H1 (cell line): ENCODE results near the gene LRPAP1. TPM values are rescaled to one million over a fixed set of nuclear protein-coding genes. Genes with fewer than 3 reads are reported as not detected.

Experiments used
- CTCF ChIA-PET: fragments of 300-600 bp; sonication (Branson Sonifier 250); formaldehyde crosslinking; loops from one replicate; lab custom pipeline; 2021; ENCODE audit not compliant: partially characterized antibody; lab: Charles Lee
- POLR2A ChIA-PET: fragments of 300-600 bp; sonication (Branson Sonifier 250); formaldehyde crosslinking; loops from one replicate; lab custom pipeline; 2021; ENCODE audit warnings: inconsistent platforms; ENCODE audit not compliant: partially characterized antibody; lab: Charles Lee
- DNase-seq, 2 experiments: peaks; one replicate each; pipeline versions ENCODE4 v3.0.0 to v3.0.0-alpha.2; 2010 to 2022; ENCODE audit warnings: low spot score in 2 of 2, low read depth in 1 of 2, mixed read lengths in 1 of 2
- FAIRE-seq: peaks from 2 replicates; lab custom pipeline; 2011; peaks lifted over from hg19 to GRCh38; lab: Jason Lieb, UNC
- H2AFZ ChIP-seq: 2 replicates; pipeline ENCODE4 v1.8.1; 2012; ENCODE audit warnings: low read length, inconsistent platforms
- H2AK5ac ChIP-seq: 2 replicates; pipeline ENCODE4 v1.6.1; 2013; ENCODE audit warnings: low read depth, low read length
- H2BK120ac ChIP-seq: replicated peaks from 2 replicates; pipeline ENCODE3; 2013; ENCODE audit warnings: low read depth, low read length, inconsistent platforms
- H2BK12ac ChIP-seq: 2 replicates; pipeline ENCODE4 v1.6.1; 2013; ENCODE audit warnings: low read depth, low read length
- H2BK15ac ChIP-seq: 2 replicates; pipeline ENCODE4 v1.6.1; 2013; ENCODE audit warnings: low read length
- H2BK20ac ChIP-seq: 2 replicates; pipeline ENCODE4 v1.6.1; 2013; ENCODE audit warnings: low read length
- H2BK5ac ChIP-seq: 2 replicates; pipeline ENCODE4 v1.6.1; 2013; ENCODE audit warnings: low read depth, low read length
- H3K14ac ChIP-seq: 2 replicates; pipeline ENCODE4 v1.6.1; 2013; ENCODE audit warnings: inconsistent platforms; ENCODE audit not compliant: insufficient read length
- H3K18ac ChIP-seq: 2 replicates; pipeline ENCODE4 v1.6.1; 2013; ENCODE audit warnings: low read length; ENCODE audit errors: extremely low read depth
- H3K23ac ChIP-seq: 2 replicates; pipeline ENCODE4 v1.6.1; 2013; ENCODE audit warnings: inconsistent platforms; ENCODE audit not compliant: insufficient read length
- H3K23me2 ChIP-seq: 2 replicates; pipeline ENCODE4 v1.6.1; 2013; ENCODE audit warnings: low read depth, low read length
- H3K27ac ChIP-seq: 2 replicates; pipeline ENCODE4 v1.6.1; 2011; ENCODE audit warnings: low read depth, low read length, inconsistent platforms
- H3K27me3 ChIP-seq, 4 experiments: replicated peaks in 1 of 4; 1 replicate in 1 of 4; 2 replicates in 3 of 4; pipeline versions ENCODE4 v1.6.1 to v1.8.1; 2011 to 2013; ENCODE audit warnings: low read length in 3 of 4, mild to moderate bottlenecking in 3 of 4, inconsistent platforms in 2 of 4, mixed read lengths in 2 of 4, moderate library complexity in 1 of 4; ENCODE audit not compliant: control insufficient read depth in 3 of 4, insufficient read depth in 3 of 4; ENCODE audit errors: extremely low read depth in 1 of 4
- H3K36me3 ChIP-seq, 4 experiments: 2 replicates each; pipeline versions ENCODE4 v1.6.1 to v1.8.1; 2011 to 2013; ENCODE audit warnings: mild to moderate bottlenecking in 4 of 4, low read length in 3 of 4, moderate library complexity in 2 of 4, control low read depth in 1 of 4, inconsistent platforms in 1 of 4; ENCODE audit not compliant: insufficient read depth in 4 of 4, control insufficient read depth in 2 of 4
- H3K4ac ChIP-seq: replicated peaks from 2 replicates; pipeline ENCODE3; 2013; ENCODE audit warnings: low read length, low read depth, mixed read lengths, inconsistent platforms; ENCODE audit not compliant: insufficient read length
- H3K4me1 ChIP-seq, 4 experiments: replicated peaks in 1 of 4; 1 replicate in 1 of 4; 2 replicates in 3 of 4; pipeline versions ENCODE4 v1.6.1 to v1.8.1; 2011 to 2013; ENCODE audit warnings: low read length in 3 of 4, inconsistent platforms in 2 of 4, mixed read lengths in 1 of 4; ENCODE audit not compliant: insufficient read depth in 4 of 4, control insufficient read depth in 3 of 4
- H3K4me2 ChIP-seq, 2 experiments: 2 replicates each; pipeline versions ENCODE4 v1.6.1 to v1.8.1; 2011 to 2013; ENCODE audit warnings: low read depth in 2 of 2, low read length in 2 of 2, control low read depth in 1 of 2, inconsistent platforms in 1 of 2, mild to moderate bottlenecking in 1 of 2; ENCODE audit not compliant: insufficient read depth in 1 of 2
- H3K4me3 ChIP-seq, 4 experiments: fragments of 200-600, 300-600 bp in 1 of 4; sonication (generic), shearing (Covaris generic), sonication (Bioruptor Twin) in 1 of 4; 2 replicates each; pipeline versions ENCODE4 v1.5.1 to v1.8.1; 2011 to 2016; ENCODE audit warnings: low read length in 4 of 4, low read depth in 3 of 4, control low read depth in 2 of 4, inconsistent platforms in 2 of 4, mild to moderate bottlenecking in 2 of 4, mixed read lengths in 1 of 4, moderate library complexity in 1 of 4; ENCODE audit not compliant: insufficient read depth in 2 of 4; ENCODE audit errors: extremely low read depth in 1 of 4
- H3K56ac ChIP-seq: replicated peaks from 2 replicates; pipeline ENCODE3; 2013; ENCODE audit warnings: low read depth, mild to moderate bottlenecking, mixed read lengths, low read length, inconsistent platforms; ENCODE audit not compliant: insufficient read length
- H3K79me1 ChIP-seq: 2 replicates; pipeline ENCODE4 v1.6.1; 2013; ENCODE audit warnings: low read depth, low read length, control low read depth
- H3K79me2 ChIP-seq, 2 experiments: 2 replicates each; pipeline versions ENCODE4 v1.6.1 to v1.8.1; 2012 to 2013; ENCODE audit warnings: low read length in 2 of 2, mild to moderate bottlenecking in 2 of 2, inconsistent platforms in 1 of 2; ENCODE audit not compliant: insufficient read depth in 2 of 2, control insufficient read depth in 1 of 2
- H3K9ac ChIP-seq, 4 experiments: replicated peaks in 1 of 4; 1 replicate in 1 of 4; 2 replicates in 3 of 4; pipeline versions ENCODE4 v1.6.1 to v1.8.1; 2011 to 2013; ENCODE audit warnings: low read depth in 3 of 4, low read length in 3 of 4, control low read depth in 2 of 4, mild to moderate bottlenecking in 2 of 4, moderate library complexity in 2 of 4, inconsistent platforms in 1 of 4; ENCODE audit errors: extremely low read depth in 1 of 4
- H3K9me3 ChIP-seq, 2 experiments: 2 replicates each; pipeline versions ENCODE4 v1.6.1 to v1.8.1; 2012 to 2013; ENCODE audit warnings: mild to moderate bottlenecking in 2 of 2, moderate library complexity in 2 of 2, control low read depth in 1 of 2, inconsistent platforms in 1 of 2, low read depth in 1 of 2, low read length in 1 of 2, mixed read lengths in 1 of 2; ENCODE audit not compliant: insufficient read depth in 2 of 2
- H4K20me1 ChIP-seq, 2 experiments: replicated peaks in 1 of 2; 2 replicates each; pipeline versions ENCODE3 to v1.8.1; 2011 to 2013; ENCODE audit warnings: inconsistent platforms in 2 of 2, low read length in 2 of 2, mild to moderate bottlenecking in 1 of 2; ENCODE audit not compliant: insufficient read depth in 2 of 2, control insufficient read depth in 1 of 2
- H4K5ac ChIP-seq: 2 replicates; pipeline ENCODE4 v1.6.1; 2013; ENCODE audit warnings: low read length, low read depth, mixed read lengths, inconsistent platforms; ENCODE audit not compliant: insufficient read length
- H4K8ac ChIP-seq: 2 replicates; pipeline ENCODE4 v1.8.0; 2013; ENCODE audit warnings: mild to moderate bottlenecking, moderate library complexity, low read length, inconsistent platforms; ENCODE audit not compliant: insufficient read depth; ENCODE audit errors: extremely low read depth
- H4K91ac ChIP-seq: replicated peaks from 2 replicates; pipeline ENCODE3; 2013; ENCODE audit warnings: low read length, mixed read lengths, inconsistent platforms; ENCODE audit not compliant: insufficient read length
- BCL11A ChIP-seq, 2 experiments: IDR thresholded peaks; one replicate each; pipeline ENCODE4 v1.6.1; 2011; ENCODE audit warnings: low read depth in 2 of 2, low read length in 2 of 2, mild to moderate bottlenecking in 2 of 2
- CBX5 ChIP-seq: fragments of 300-800, 300-1000 bp; sonication (generic); IDR thresholded peaks from 2 replicates; pipeline ENCODE4 v1.7.1; 2016; ENCODE audit warnings: antibody characterized with exemption, low read length, low read depth
- CTBP2 ChIP-seq: IDR thresholded peaks from 2 replicates; pipeline ENCODE4 v1.7.0; 2011; ENCODE audit warnings: borderline replicate concordance, mild to moderate bottlenecking, moderate library complexity, mixed read lengths, low read length; ENCODE audit not compliant: insufficient read depth, insufficient read length
- GABPA ChIP-seq: IDR thresholded peaks from 2 replicates; pipeline ENCODE4 v1.6.1; 2011; ENCODE audit warnings: mild to moderate bottlenecking, low read length, moderate library complexity, borderline replicate concordance; ENCODE audit not compliant: insufficient read depth
- JUND ChIP-seq: IDR thresholded peaks from 2 replicates; pipeline ENCODE4 v1.6.1; 2011; ENCODE audit warnings: mild to moderate bottlenecking, improper control_type of control experiment, low read length
- KDM4A ChIP-seq: IDR thresholded peaks from one replicate; pipeline ENCODE4 v1.7.1; 2012; ENCODE audit warnings: low read depth, mild to moderate bottlenecking, moderate library complexity, low read length, inconsistent platforms; ENCODE audit not compliant: severe bottlenecking
- TAF1 ChIP-seq: IDR thresholded peaks from 2 replicates; pipeline ENCODE4 v1.6.1; 2011; ENCODE audit warnings: mild to moderate bottlenecking, low read depth, low read length
- TCF12 ChIP-seq: IDR thresholded peaks from 2 replicates; pipeline ENCODE4 v1.6.1; 2011; ENCODE audit warnings: low read depth, mild to moderate bottlenecking, low read length
- WGBS, 2 experiments: shearing (Covaris generic) in 1 of 2; methylation state at CpG; one replicate each; pipeline versions ENCODE4 v1.1.6 to v1.1.7; 2013 to 2015; ENCODE audit warnings: low lambda C conversion rate in 2 of 2, mixed read lengths in 2 of 2, inconsistent platforms in 1 of 2, low coverage in 1 of 2, missing lambda C conversion rate in 1 of 2; ENCODE audit not compliant: insufficient replicate concordance in 2 of 2, insufficient coverage in 1 of 2, insufficient read length in 1 of 2; ENCODE audit errors: extremely low coverage in 1 of 2, missing lambda C conversion rate in 1 of 2; 5-methylcytosine and 5-hydroxymethylcytosine counted together
- polyA plus RNA-seq, 7 experiments: library from polyadenylated mRNA; depleted of rRNA in 3 of 7; stranded (reverse) in 5 of 7; unstranded in 2 of 7; fragments of >200 nt in 5 of 7; fragments of 200-250 nt in 2 of 7; gene quantifications; 1 replicate in 5 of 7; 2 replicates in 1 of 7; 4 replicates in 1 of 7; pipeline versions ENCODE4 v1.2.1 to v1.2.3, GENCODE V29; 2011 to 2013; ENCODE audit warnings: missing spikeins in 2 of 7, mixed read lengths in 2 of 7
- total RNA-seq: library from RNA; stranded (reverse); fragmentation: NEBNext Ultra II Directional; extraction: Animal tissue kit (Norgen Biotek cat#: 25700); gene quantifications from 2 replicates; pipeline ENCODE4 v1.2.1, GENCODE V29; 2021

Gene LRPAP1
- total and polyA plus RNA-seq, 2 of the 8 experiments (the other 6 are each of a cell fraction or from before 2014, with no cell fraction given): 31.1 to 101 TPM

DNA sequence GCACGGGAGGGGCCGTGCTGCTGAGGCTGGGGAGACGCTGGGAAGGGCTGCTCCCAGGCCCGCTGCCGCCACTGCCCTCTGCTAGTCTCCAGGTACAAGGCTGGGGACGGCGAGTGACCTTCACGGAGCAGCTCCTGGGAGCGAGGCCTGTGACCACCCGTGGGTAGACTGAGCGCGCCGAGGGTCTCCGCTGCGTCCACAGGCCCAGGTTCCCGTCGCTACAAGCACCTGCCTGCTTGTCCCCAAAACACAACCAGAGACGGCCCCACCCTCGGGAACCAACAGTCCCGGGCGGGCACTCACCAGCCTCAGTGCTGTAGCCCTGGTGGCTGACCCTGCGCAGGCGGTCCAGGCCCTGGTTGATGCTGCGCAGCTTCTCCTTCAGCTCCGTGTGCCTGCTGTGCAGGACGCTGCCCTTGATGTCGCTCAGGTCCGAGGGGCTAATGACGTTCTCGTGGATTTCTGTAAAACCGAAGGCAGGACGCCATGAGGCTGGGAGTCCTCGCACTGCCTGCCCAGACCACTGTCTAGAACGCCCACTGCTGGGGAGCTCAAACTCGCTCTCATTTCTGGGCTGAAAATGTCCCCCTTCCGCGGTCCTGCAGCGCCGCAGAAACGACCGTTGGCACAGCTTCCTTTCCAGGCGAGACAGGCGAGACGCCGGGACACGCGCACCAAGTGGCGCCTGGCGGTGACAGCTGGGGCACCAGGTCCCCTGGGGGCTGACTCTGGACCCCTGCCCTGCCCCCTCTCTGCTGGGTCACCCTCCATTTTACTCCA is 14.3 kb downstream of the LRPAP1 start:
- Histone ChIP-seq H2AK5ac (no peak overlapping the region), H2BK120ac (no peak overlapping the region), H2BK12ac (no peak overlapping the region), H3K4me1 (0 out of 7 replicates have a peak, but pooled peaks cover 0 to 2% (median under 1%) of the 10 kb centered on the region in 4 experiments), H3K4me3 (no peak overlapping the region), H2AFZ (no peak overlapping the region), H4K20me1 (peaks cover 3 to 33% of the 10 kb centered on the region in 2 experiments), H3K27me3 (no peaks in the 10 kb centered on the region), H4K5ac (no peak overlapping the region), H3K18ac (no peak overlapping the region), H3K9ac (no peak overlapping the region), H3K79me1 (no peaks in the 10 kb centered on the region), H3K23ac (no peak overlapping the region), H2BK20ac (no peak overlapping the region), H4K8ac (no peak overlapping the region), H3K27ac (no peak overlapping the region), H3K23me2 (no peaks in the 10 kb centered on the region), H3K4ac (no peak overlapping the region), H3K14ac (no peak overlapping the region), H3K9me3 (no peaks in the 10 kb centered on the region), H3K36me3 (peaks cover 15 to 66% (median 40%) of the 10 kb centered on the region in 4 experiments; a peak in 7 of 8 replicates), H2BK5ac (no peak overlapping the region), H2BK15ac (no peak overlapping the region), H3K4me2 (no peak overlapping the region), H3K56ac (no peak overlapping the region), H3K79me2 (no peaks in the 10 kb centered on the region), H4K91ac (no peak overlapping the region)
- CTCF ChIA-PET: interaction anchor here (0.9 to 1.3 kb wide), 5 partner anchors 33 to 265 kb away, joined by 3 to 4 read pairs (median 3); no protein-coding TSS in a partner anchor
- 93% methylated on average over 49 of the region's 49 CpGs; no CpG with 5 or more reads in 1 of the 2 experiments for WGBS, 2 experiments
- POLR2A ChIA-PET: interaction anchor here (0.9 to 2.3 kb wide), 2 partner anchors 9 to 13 kb away, joined by 4 to 9 read pairs; no protein-coding TSS in a partner anchor
- DNase-seq (no peak), FAIRE-seq (no peak)
- no peak for TF ChIP-seq CBX5
- TF ChIP-seq JUND: no peak
- TF ChIP-seq TCF12: no peak
- TF ChIP-seq CTBP2: no peak
- TF ChIP-seq TAF1: no peak
- TF ChIP-seq BCL11A (IDR thresholded peaks at IDR 0.05; ENCODE audit: low read depth in 2 of 2, low read length in 2 of 2): no peak
- TF ChIP-seq KDM4A: no peak
- TF ChIP-seq GABPA: no peak
